Astrocyte (in vitro differentiated cells and primary cell): ENCODE results near the gene VEPH1.

Source experiments
- EZH2 ChIP-seq: IDR thresholded peaks from 2 replicates; pipeline ENCODE4 v1.6.1; 2012; ENCODE audit warnings: mild to moderate bottlenecking, low read length, inconsistent platforms; ENCODE audit not compliant: insufficient read depth
- TF ChIP-seq, protein P1 (sequence below): IDR thresholded peaks from 2 replicates; pipeline ENCODE4 v1.5.1; 2011; ENCODE audit warnings: low read depth, mild to moderate bottlenecking, inconsistent platforms, low read length, moderate library complexity; ENCODE audit not compliant: insufficient read depth

- TF ChIP-seq, protein P1, sequence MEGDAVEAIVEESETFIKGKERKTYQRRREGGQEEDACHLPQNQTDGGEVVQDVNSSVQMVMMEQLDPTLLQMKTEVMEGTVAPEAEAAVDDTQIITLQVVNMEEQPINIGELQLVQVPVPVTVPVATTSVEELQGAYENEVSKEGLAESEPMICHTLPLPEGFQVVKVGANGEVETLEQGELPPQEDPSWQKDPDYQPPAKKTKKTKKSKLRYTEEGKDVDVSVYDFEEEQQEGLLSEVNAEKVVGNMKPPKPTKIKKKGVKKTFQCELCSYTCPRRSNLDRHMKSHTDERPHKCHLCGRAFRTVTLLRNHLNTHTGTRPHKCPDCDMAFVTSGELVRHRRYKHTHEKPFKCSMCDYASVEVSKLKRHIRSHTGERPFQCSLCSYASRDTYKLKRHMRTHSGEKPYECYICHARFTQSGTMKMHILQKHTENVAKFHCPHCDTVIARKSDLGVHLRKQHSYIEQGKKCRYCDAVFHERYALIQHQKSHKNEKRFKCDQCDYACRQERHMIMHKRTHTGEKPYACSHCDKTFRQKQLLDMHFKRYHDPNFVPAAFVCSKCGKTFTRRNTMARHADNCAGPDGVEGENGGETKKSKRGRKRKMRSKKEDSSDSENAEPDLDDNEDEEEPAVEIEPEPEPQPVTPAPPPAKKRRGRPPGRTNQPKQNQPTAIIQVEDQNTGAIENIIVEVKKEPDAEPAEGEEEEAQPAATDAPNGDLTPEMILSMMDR = no peak
- no peak for TF ChIP-seq EZH2
Observed at GRCh38 chr3:157220883-157221282, 282.3 kb downstream of the VEPH1 start.
